Astrocyte (in vitro differentiated cells and primary cell): Measurements from ENCODE around the gene PFDN5. TPM values are rescaled to one million over a fixed set of nuclear protein-coding genes. Genes with fewer than 3 reads are reported as not detected.

Experiments
- DNase-seq: peaks from one replicate; pipeline ENCODE4 v3.0.0-alpha.2; 2010; ENCODE audit warnings: low read depth
- FAIRE-seq: peaks from 2 replicates; lab custom pipeline; 2011; peaks lifted over from hg19 to GRCh38; lab: Jason Lieb, UNC
- H2AFZ ChIP-seq: 2 replicates; pipeline ENCODE4 v1.6.0; 2012; ENCODE audit warnings: low read depth, low read length, inconsistent platforms
- H3K27ac ChIP-seq: 2 replicates; pipeline ENCODE4 v1.5.1; 2011; ENCODE audit warnings: low read depth, low read length, inconsistent platforms
- H3K27me3 ChIP-seq: 2 replicates; pipeline ENCODE4 v1.6.0; 2011; ENCODE audit warnings: low read length, inconsistent platforms; ENCODE audit not compliant: insufficient read depth
- H3K36me3 ChIP-seq: 2 replicates; pipeline ENCODE4 v1.5.1; 2011; ENCODE audit warnings: low read length, inconsistent platforms; ENCODE audit not compliant: insufficient read depth
- H3K4me1 ChIP-seq: 2 replicates; pipeline ENCODE4 v1.5.1; 2011; ENCODE audit warnings: low read length, inconsistent platforms; ENCODE audit not compliant: insufficient read depth
- H3K4me2 ChIP-seq: 2 replicates; pipeline ENCODE4 v1.6.0; 2012; ENCODE audit warnings: low read length, inconsistent platforms
- H3K4me3 ChIP-seq: 2 replicates; pipeline ENCODE4 v1.5.1; 2011; ENCODE audit warnings: low read depth, mild to moderate bottlenecking, low read length, inconsistent platforms; ENCODE audit not compliant: insufficient read depth
- H3K79me2 ChIP-seq: 2 replicates; pipeline ENCODE4 v1.6.0; 2012; ENCODE audit warnings: mild to moderate bottlenecking, low read length, inconsistent platforms; ENCODE audit not compliant: insufficient read depth
- H3K9ac ChIP-seq: 2 replicates; pipeline ENCODE4 v1.6.0; 2012; ENCODE audit warnings: mild to moderate bottlenecking, low read length, inconsistent platforms
- H3K9me3 ChIP-seq: 2 replicates; pipeline ENCODE4 v1.5.1; 2012; ENCODE audit warnings: low read depth, mild to moderate bottlenecking, low read length, inconsistent platforms; ENCODE audit not compliant: insufficient read depth
- H4K20me1 ChIP-seq: 2 replicates; pipeline ENCODE4 v1.6.0; 2012; ENCODE audit warnings: low read length, inconsistent platforms; ENCODE audit not compliant: insufficient read depth
- H3K27ac Mint-ChIP-seq: one replicate; pipeline ENCODE4 v1.8.0; 2021; ENCODE audit warnings: mild to moderate bottlenecking, mixed read lengths; ENCODE audit not compliant: unreplicated experiment
- H3K27me3 Mint-ChIP-seq: one replicate; pipeline ENCODE4 v1.8.0; 2021; ENCODE audit warnings: low read depth, mixed read lengths; ENCODE audit not compliant: unreplicated experiment
- H3K36me3 Mint-ChIP-seq: one replicate; pipeline ENCODE4 v1.8.0; 2021; ENCODE audit warnings: low read depth, mixed read lengths; ENCODE audit not compliant: unreplicated experiment
- H3K4me1 Mint-ChIP-seq: one replicate; pipeline ENCODE4 v1.8.0; 2021; ENCODE audit warnings: low read depth, mixed read lengths; ENCODE audit not compliant: unreplicated experiment
- H3K4me3 Mint-ChIP-seq: one replicate; pipeline ENCODE4 v1.8.0; 2021; ENCODE audit warnings: mild to moderate bottlenecking, moderate library complexity, mixed read lengths; ENCODE audit not compliant: unreplicated experiment
- H3K9me3 Mint-ChIP-seq: one replicate; pipeline ENCODE4 v1.8.0; 2021; ENCODE audit warnings: mild to moderate bottlenecking, mixed read lengths; ENCODE audit not compliant: unreplicated experiment
- EZH2 ChIP-seq: IDR thresholded peaks from 2 replicates; pipeline ENCODE4 v1.6.1; 2012; ENCODE audit warnings: mild to moderate bottlenecking, low read length, inconsistent platforms; ENCODE audit not compliant: insufficient read depth
- total RNA-seq: library from RNA; stranded (reverse); gene quantifications from 2 replicates; pipeline ENCODE4 v1.2.1, GENCODE V29; 2021
- TF ChIP-seq, protein P1 (sequence below): IDR thresholded peaks from 2 replicates; pipeline ENCODE4 v1.5.1; 2011; ENCODE audit warnings: low read depth, mild to moderate bottlenecking, inconsistent platforms, low read length, moderate library complexity; ENCODE audit not compliant: insufficient read depth

Gene PFDN5
- total RNA-seq, 1 donor from 2014 or later = 281 TPM

DNA sequence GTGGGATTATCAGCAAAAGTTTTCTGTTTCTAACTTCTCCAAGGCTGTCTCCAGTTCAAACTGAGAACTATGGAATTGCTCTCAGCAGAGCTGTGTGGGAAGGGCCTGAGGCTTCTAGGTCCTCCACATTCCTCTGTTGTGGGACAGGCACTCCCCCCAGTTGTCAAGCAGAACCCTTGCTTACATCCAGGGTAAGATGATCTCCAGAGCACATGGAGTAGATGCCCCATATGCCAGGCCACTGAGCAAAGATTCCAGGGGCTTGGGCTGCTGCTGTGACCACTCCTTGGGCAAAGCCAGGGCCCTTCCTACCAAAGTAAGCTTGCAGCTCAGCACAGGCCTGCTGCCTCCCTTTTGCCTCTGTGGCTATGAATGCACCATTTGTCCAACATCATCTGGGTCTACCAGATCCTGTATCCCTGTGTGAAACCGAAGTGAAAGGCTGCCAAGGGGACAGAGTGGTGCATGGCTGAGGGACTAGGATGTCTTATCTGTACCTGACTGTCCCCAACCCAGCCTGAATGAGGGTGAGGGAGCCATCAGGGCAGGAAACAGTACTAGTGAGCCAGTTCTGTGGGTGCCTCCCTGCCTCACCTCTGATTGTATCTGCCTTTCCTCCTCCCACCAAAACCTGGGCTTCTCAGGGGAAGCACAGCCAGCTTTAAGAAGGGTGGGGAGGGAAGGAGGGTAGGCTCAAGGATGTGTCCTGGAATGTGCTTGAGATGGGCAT lies 40.4 kb upstream of the PFDN5 start:
- no peak overlapping the region for H3K4me3 Mint-ChIP-seq
- no peak for FAIRE-seq
- H3K27ac Mint-ChIP-seq = no peak overlapping the region

GRCh38 chr12:53255996-53256395 lies 39.3 kb upstream of the PFDN5 start:
- Histone ChIP-seq H3K9ac (no peak overlapping the region), H3K9me3 (no peaks in the 10 kb centered on the region), H2AFZ (no peak overlapping the region), H3K27me3 (no peaks in the 10 kb centered on the region), H3K4me1 (peaks cover 11% of the 10 kb centered on the region), H3K79me2 (peaks cover 28% of the 10 kb centered on the region), H3K27ac (no peak overlapping the region), H3K4me3 (no peak overlapping the region), H3K4me2 (no peak overlapping the region), H4K20me1 (no peaks in the 10 kb centered on the region), H3K36me3 (peaks cover 3% of the 10 kb centered on the region)
- H3K9me3 Mint-ChIP-seq = no peaks in the 10 kb centered on the region
- peaks cover 5% of the 10 kb centered on the region for H3K36me3 Mint-ChIP-seq
- H3K4me3 Mint-ChIP-seq = no peak overlapping the region
- no peak for FAIRE-seq
- peaks cover 8% of the 10 kb centered on the region for H3K4me1 Mint-ChIP-seq
- DNase-seq = no peak
- TF ChIP-seq, protein P1, sequence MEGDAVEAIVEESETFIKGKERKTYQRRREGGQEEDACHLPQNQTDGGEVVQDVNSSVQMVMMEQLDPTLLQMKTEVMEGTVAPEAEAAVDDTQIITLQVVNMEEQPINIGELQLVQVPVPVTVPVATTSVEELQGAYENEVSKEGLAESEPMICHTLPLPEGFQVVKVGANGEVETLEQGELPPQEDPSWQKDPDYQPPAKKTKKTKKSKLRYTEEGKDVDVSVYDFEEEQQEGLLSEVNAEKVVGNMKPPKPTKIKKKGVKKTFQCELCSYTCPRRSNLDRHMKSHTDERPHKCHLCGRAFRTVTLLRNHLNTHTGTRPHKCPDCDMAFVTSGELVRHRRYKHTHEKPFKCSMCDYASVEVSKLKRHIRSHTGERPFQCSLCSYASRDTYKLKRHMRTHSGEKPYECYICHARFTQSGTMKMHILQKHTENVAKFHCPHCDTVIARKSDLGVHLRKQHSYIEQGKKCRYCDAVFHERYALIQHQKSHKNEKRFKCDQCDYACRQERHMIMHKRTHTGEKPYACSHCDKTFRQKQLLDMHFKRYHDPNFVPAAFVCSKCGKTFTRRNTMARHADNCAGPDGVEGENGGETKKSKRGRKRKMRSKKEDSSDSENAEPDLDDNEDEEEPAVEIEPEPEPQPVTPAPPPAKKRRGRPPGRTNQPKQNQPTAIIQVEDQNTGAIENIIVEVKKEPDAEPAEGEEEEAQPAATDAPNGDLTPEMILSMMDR = no peak
- TF ChIP-seq EZH2 = no peak
- H3K27ac Mint-ChIP-seq = no peak overlapping the region
- no peaks in the 10 kb centered on the region for H3K27me3 Mint-ChIP-seq

More for the DNA sequence above, 40.4 kb upstream of the PFDN5 start:
- no peak overlapping the region for H3K4me2 ChIP-seq
- no peak overlapping the region for H3K4me3 ChIP-seq
- H3K27me3 ChIP-seq = no peaks in the 10 kb centered on the region
- H2AFZ ChIP-seq = no peak overlapping the region
- Mint-ChIP-seq H3K4me1 (peaks cover 10% of the 10 kb centered on the region), H3K27me3 (no peaks in the 10 kb centered on the region), H3K9me3 (no peaks in the 10 kb centered on the region), H3K36me3 (peaks cover 5% of the 10 kb centered on the region)
- TF ChIP-seq, protein P1 = no peak
- TF ChIP-seq EZH2 = no peak
- no peaks in the 10 kb centered on the region for H3K9me3 ChIP-seq
- peaks cover 3% of the 10 kb centered on the region for H3K36me3 ChIP-seq
- H3K4me1 ChIP-seq = peaks cover 11% of the 10 kb centered on the region
- no peak overlapping the region for H3K27ac ChIP-seq
- no peaks in the 10 kb centered on the region for H4K20me1 ChIP-seq
- DNase-seq = no peak
- no peak overlapping the region for H3K9ac ChIP-seq
- peaks cover 28% of the 10 kb centered on the region for H3K79me2 ChIP-seq
